GM12891 (cell line): ENCODE data around the gene ZNF207.
"Not testable (repeated sequence)": the region's sequence is repeated elsewhere in the genome, so short reads cannot be mapped to it uniquely, and the experiment has no call there.

Experiments used
- PAX5 ChIP-seq: IDR thresholded peaks from 2 replicates; pipeline ENCODE4 v1.6.1; 2011; ENCODE audit warnings: low read length, moderate library complexity, mild to moderate bottlenecking; ENCODE audit not compliant: insufficient read depth, severe bottlenecking
- POLR2A ChIP-seq: IDR thresholded peaks from 2 replicates; pipeline ENCODE4 v1.6.1; 2011; ENCODE audit warnings: low read depth, low read length, control low read depth
- POLR2AphosphoS5 ChIP-seq: IDR thresholded peaks from 2 replicates; pipeline ENCODE4 v1.6.1; 2011; ENCODE audit warnings: low read depth, low read length, control low read depth
- TAF1 ChIP-seq: IDR thresholded peaks from 2 replicates; pipeline ENCODE4 v1.6.1; 2011; ENCODE audit warnings: low read depth, low read length, control low read depth

- not testable (repeated sequence) for TF ChIP-seq POLR2A, POLR2AphosphoS5, PAX5, TAF1
Observed at GRCh38 chr17:32316653-32317052, 33.3 kb upstream of the ZNF207 start.
